Measurements from ENCODE around the gene PDCD1. TPM values are rescaled to one million over a fixed set of nuclear protein-coding genes. Genes with fewer than 3 reads are reported as not detected.
A peak's percentile ranks its signal among the peaks of the same experiment; 100 is the strongest.

The PDCD1 gene
- total RNA-seq, 1 donor: not detected

DNA sequence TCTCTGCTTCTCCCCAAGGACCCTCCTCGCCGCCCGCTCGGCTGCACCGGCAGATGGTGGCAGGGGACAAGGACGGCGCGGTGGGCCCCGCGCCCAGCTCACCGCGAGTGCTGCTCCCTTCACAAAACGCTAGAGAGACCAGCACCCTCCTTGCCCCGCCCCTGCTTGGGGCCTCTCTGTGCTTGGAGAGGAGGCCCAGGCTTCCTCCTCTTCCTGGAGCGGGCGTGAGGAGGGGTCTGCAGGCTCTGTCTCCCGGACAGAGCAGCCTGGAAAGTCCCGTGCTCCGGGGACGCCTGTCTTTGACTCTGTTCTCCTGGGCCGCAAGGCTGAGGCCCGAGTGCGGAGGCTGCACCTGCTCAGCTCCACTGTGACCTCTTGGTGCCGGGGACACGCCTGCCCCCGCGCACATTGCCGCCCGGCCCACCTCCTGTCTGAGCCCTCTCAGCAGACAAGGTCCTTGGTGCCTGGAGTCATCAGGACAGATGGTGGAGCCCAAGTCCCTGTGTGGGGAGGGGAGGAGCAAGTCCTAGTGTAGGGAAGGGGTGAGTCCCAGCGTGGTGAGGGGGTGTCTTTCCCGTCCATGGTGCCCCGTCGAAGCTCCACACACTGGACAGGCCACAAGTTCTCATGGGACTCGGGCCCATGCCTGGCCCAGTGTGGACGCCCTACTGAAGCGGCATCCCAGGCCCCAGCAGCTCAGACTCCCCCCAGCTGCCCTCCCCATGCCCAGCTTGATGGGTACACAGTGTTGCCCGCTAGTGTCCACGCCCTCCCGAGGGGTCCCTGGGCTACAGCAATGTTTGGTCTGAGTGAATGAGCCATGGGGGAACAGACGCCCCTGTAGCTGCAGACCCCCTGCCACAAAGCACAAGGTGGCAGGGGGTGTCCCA lies 44.7 kb upstream of the PDCD1 start:
- no peak for TF ChIP-seq CTCF (IDR thresholded peaks at IDR 0.05; ENCODE audit: extremely low read depth, low read depth, low read length)
- Histone ChIP-seq H3K9me3 (ENCODE audit: low read depth, low read length) (no peaks in the 10 kb centered on the region), H2AFZ (ENCODE audit: low read length) (no peak overlapping the region), H4K20me1 (ENCODE audit: insufficient read depth, low read length) (no peaks in the 10 kb centered on the region), H3K27me3 (ENCODE audit: insufficient read depth, low read length) (peaks cover 5% of the 10 kb centered on the region), H3K4me2 (ENCODE audit: insufficient read depth, low read length) (no peak overlapping the region), H3K36me3 (ENCODE audit: insufficient read depth, low read length) (no peaks in the 10 kb centered on the region), H3K4me1 (ENCODE audit: insufficient read depth, low read length) (no peaks in the 10 kb centered on the region), H3K27ac (ENCODE audit: low read depth, low read length) (no peak overlapping the region), H3K79me2 (ENCODE audit: insufficient read depth, low read length) (no peaks in the 10 kb centered on the region), H3K4me3 (ENCODE audit: insufficient read depth, low read length) (no peak overlapping the region)
- DNase-seq (ENCODE audit: insufficient read length, low spot score, missing footprints): peak; percentile 61

DNA sequence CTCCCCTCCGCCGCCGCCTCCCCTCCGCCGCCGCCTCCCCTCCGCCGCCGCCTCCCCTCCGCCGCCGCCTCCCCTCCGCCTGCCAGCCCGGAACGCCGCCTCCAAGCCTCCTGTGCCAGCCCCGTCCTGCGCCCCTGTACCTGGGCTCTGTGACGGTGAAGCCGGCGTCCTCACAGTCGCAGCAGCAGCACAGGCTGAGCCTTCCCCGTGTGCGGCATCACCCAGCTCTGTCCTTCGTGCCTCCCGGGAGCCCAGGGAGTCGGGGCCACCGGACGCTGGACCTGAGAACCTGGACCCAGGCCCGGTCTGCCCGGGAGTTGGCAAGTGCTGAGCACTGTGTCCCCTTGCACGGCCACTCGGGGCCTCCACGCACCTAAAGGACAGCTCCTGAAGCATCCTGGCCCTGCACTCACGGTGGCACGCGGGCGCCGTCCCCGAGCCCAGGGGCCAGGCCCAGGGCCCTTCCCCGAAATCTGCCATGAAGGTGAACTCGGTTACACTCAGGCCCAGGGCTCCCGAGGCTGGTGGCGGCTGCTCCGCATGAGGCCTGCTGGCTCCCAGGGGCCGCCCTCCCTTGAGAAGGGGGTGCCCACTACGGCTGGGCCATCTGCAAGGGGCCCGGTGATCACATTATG lies 43.8 kb upstream of the PDCD1 start:
- H3K4me2 ChIP-seq (ENCODE audit: insufficient read depth, low read length): no peak overlapping the region
- no peaks in the 10 kb centered on the region for H3K79me2 ChIP-seq (ENCODE audit: insufficient read depth, low read length)
- no peak overlapping the region for H3K27ac ChIP-seq (ENCODE audit: low read depth, low read length)
- DNase-seq (ENCODE audit: insufficient read length, low spot score, missing footprints): peak; percentile 90
- no peaks in the 10 kb centered on the region for H3K9me3 ChIP-seq (ENCODE audit: low read depth, low read length)
- no peaks in the 10 kb centered on the region for H4K20me1 ChIP-seq (ENCODE audit: insufficient read depth, low read length)
- TF ChIP-seq CTCF (IDR thresholded peaks at IDR 0.05; ENCODE audit: extremely low read depth, low read depth, low read length): no peak
- peaks cover 5% of the 10 kb centered on the region for H3K27me3 ChIP-seq (ENCODE audit: insufficient read depth, low read length)
- H2AFZ ChIP-seq (ENCODE audit: low read length): no peak overlapping the region
- no peaks in the 10 kb centered on the region for H3K4me1 ChIP-seq (ENCODE audit: insufficient read depth, low read length)
- no peak overlapping the region for H3K4me3 ChIP-seq (ENCODE audit: insufficient read depth, low read length)
- no peaks in the 10 kb centered on the region for H3K36me3 ChIP-seq (ENCODE audit: insufficient read depth, low read length)

DNA sequence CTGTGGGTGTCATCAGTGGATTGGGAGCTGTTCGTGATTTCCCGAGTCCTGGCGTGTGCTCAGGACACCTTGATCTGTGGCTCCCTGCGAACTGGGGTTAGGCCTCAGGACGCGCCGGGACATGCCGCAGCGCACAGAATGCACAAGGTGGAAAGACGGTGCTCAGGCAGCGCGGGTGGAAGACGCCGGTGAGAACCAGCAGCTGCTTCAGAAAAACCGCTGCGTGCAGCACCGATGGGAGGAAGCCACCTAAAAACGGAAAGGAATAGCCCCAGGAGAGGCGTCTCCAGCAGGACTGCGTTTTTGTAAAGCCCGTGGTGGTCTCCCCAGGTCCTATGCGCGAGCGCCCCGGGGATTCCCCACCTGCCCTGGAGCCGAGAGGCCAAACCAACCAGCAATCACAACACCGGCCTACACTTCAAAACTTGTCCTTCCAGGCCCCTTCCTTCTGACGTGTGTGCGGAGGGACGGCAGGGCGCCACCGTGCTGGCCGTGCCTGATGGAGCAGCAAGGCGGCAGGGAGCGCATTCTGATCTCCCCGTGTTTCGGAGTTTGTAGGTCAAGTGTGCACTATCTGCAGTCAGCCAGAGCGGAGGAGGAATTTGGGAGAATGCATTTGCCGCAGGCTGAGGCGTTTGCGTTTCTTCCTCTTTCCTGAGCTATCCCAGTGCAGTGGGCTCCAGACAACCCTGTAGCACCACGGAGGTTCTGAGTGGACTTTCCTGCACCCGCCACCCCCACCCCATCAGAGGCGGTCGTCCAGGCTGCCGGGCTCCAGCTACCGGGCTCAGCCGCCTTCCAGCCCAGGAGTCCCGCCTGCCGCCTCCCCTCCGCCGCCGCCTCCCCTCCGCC lies 43.0 kb upstream of the PDCD1 start:
- Histone ChIP-seq H3K36me3 (ENCODE audit: insufficient read depth, low read length) (no peaks in the 10 kb centered on the region), H2AFZ (ENCODE audit: low read length) (no peak overlapping the region), H4K20me1 (ENCODE audit: insufficient read depth, low read length) (no peaks in the 10 kb centered on the region), H3K4me1 (ENCODE audit: insufficient read depth, low read length) (no peaks in the 10 kb centered on the region), H3K27me3 (ENCODE audit: insufficient read depth, low read length) (peaks cover 5% of the 10 kb centered on the region), H3K79me2 (ENCODE audit: insufficient read depth, low read length) (no peaks in the 10 kb centered on the region), H3K4me2 (ENCODE audit: insufficient read depth, low read length) (peak overlapping the region; percentile 34), H3K27ac (ENCODE audit: low read depth, low read length) (no peak overlapping the region), H3K9me3 (ENCODE audit: low read depth, low read length) (no peaks in the 10 kb centered on the region), H3K4me3 (ENCODE audit: insufficient read depth, low read length) (peak overlapping the region; percentile 38)
- DNase-seq (ENCODE audit: insufficient read length, low spot score, missing footprints): peak; percentile 87
- no peak for TF ChIP-seq CTCF (IDR thresholded peaks at IDR 0.05; ENCODE audit: extremely low read depth, low read depth, low read length)
